Peyer's patch (tissue), 4 donors: ENCODE measurements around the gene CD63. TPM values are rescaled to one million over a fixed set of nuclear protein-coding genes. Genes with fewer than 3 reads are reported as not detected.

ENCODE experiments used
- DNase-seq, 3 donors: peaks; one replicate each; pipeline ENCODE4 v3.0.0-alpha.2; 2017 to 2019
- H3K27ac ChIP-seq, 4 donors: fragments of 200-600 bp; sonication (generic); one replicate each; pipeline ENCODE4 v1.5.1; 2016 to 2019
- H3K27me3 ChIP-seq, 2 donors: fragments of 200-600 bp; sonication (generic); one replicate each; pipeline ENCODE4 v1.5.1; 2019
- H3K36me3 ChIP-seq, 3 donors: fragments of 200-600 bp; sonication (generic); one replicate each; pipeline ENCODE4 v1.5.1; 2016 to 2019
- H3K4me1 ChIP-seq, 4 donors: fragments of 200-600 bp; sonication (generic); one replicate each; pipeline ENCODE4 v1.5.1; 2016 to 2019
- H3K4me3 ChIP-seq, 4 donors: fragments of 200-600 bp; sonication (generic); 1 replicate in 3 of 4; 2 replicates in 1 of 4; pipeline ENCODE4 v1.5.1; 2016 to 2019; ENCODE audit warnings: mild to moderate bottlenecking in 1 of 4
- H3K9me3 ChIP-seq, 4 donors: fragments of 200-600 bp; sonication (generic); one replicate each; pipeline ENCODE4 v1.5.1; 2016 to 2019; ENCODE audit warnings: mild to moderate bottlenecking in 1 of 4
- CTCF ChIP-seq, 6 experiments: fragments of 450-650 bp in 4 of 6; fragments of 200-600 bp in 2 of 6; sonication (generic) in 1 of 6; IDR thresholded peaks; one replicate each; pipeline ENCODE4 v1.5.1; 2017 to 2019; ENCODE audit warnings: antibody characterized with exemption in 6 of 6, mild to moderate bottlenecking in 3 of 6, moderate library complexity in 1 of 6
- POLR2A ChIP-seq, 2 donors: fragments of 450-650 bp; IDR thresholded peaks; one replicate each; pipeline ENCODE4 v1.5.1; 2017; ENCODE audit warnings: antibody characterized with exemption in 2 of 2, mild to moderate bottlenecking in 2 of 2, moderate library complexity in 2 of 2
- total RNA-seq, 4 donors: library from RNA; depleted of rRNA; stranded (reverse); fragments of >200 nt; gene quantifications; one replicate each; pipeline ENCODE4 v1.1.0, GENCODE V29; 2016

CD63 gene
- total RNA-seq, 4 donors from 2014 or later, result 139 to 433 (median 351) TPM

DNA sequence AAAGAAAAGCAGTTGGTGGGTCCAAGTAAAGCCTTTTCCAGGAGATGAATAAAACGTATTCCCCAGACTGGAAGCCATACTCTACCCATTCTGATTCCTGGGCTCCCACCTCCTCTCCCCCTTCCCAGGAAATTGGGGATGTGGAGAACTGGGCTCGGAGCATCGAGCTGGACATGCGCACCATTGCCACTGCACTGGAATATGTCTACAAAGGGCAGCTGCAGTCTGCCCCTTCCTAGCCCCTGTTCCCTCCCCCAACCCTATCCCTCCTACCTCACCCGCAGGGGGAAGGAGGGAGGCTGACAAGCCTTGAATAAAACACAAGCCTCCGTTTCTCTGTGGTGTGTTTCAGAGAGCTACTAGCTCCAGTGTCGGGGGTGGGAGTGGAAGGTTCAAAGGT lies 9.4 kb downstream of the CD63 start:
- H3K36me3 ChIP-seq, result peaks cover 0 to 12% (median 0%) of the 10 kb centered on the region in 3 donors

DNA sequence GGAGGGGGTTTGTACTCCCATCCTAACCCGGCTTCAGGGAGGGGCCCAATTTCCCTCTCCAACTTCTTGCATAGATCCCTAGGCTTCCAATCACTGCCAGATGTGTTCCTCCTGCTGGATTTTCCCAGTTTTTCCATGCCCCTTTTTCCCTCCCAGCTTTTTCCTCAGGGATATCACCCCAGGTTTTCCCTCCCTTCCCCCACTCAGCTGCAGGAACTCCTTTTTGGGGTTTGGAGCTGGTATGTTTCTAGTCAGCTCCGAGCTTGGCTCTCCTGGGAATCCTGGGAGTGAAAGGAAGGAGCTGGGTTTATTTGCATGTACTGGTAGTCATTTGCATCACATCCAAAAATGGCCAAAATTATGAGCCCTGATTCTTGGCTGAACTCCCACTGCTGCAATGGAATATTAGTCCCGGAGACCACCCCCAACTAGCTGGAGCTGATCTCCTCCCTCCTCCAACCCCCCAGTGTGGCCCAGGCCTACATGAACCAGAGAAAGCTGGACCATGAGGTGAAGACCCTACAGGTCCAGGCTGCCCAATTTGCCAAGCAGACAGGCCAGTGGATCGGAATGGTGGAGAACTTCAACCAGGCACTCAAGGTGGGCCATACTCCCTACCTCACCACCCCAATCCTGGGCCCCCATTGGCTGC lies 10.1 kb downstream of the CD63 start:
- Histone ChIP-seq H3K4me1 (peaks cover 7 to 69% (median 13%) of the 10 kb centered on the region in 4 donors), H3K27ac (peak overlapping the region in 3 of 4 donors; percentile 71 to 96 (median 94)), H3K4me3 (no peak overlapping the region), H3K36me3 (peaks cover 0 to 6% (median 0%) of the 10 kb centered on the region in 3 donors), H3K27me3 (no peaks in the 10 kb centered on the region), H3K9me3 (no peaks in the 10 kb centered on the region)
- peak in 1 of 3 donors; percentile 29 for DNase-seq
- no peak for TF ChIP-seq CTCF (IDR thresholded peaks at IDR 0.05)
- no peak for TF ChIP-seq POLR2A (IDR thresholded peaks at IDR 0.05)

More for the DNA sequence above, 9.4 kb downstream of the CD63 start:
- peak overlapping the region; percentile 42 to 96 (median 82) for H3K27ac ChIP-seq
- peak in 1 of 3 donors; percentile 40 for DNase-seq
- H3K4me1 ChIP-seq, result peaks cover 7 to 75% (median 14%) of the 10 kb centered on the region in 4 donors
- H3K4me3 ChIP-seq, result no peak overlapping the region
- no peak for TF ChIP-seq POLR2A (IDR thresholded peaks at IDR 0.05)
- TF ChIP-seq CTCF (IDR thresholded peaks at IDR 0.05), result no peak
- no peaks in the 10 kb centered on the region for H3K27me3 ChIP-seq
- H3K9me3 ChIP-seq, result no peaks in the 10 kb centered on the region

- Histone ChIP-seq H3K9me3 (no peaks in the 10 kb centered on the region), H3K4me3 (peak overlapping the region in 1 of 4 donors; percentile 10), H3K27ac (peak overlapping the region in 2 of 4 donors; percentile 94 to 96), H3K36me3 (peaks cover 0 to under 1% (median 0%) of the 10 kb centered on the region in 3 donors), H3K4me1 (peaks cover 7 to 66% (median 13%) of the 10 kb centered on the region in 4 donors), H3K27me3 (no peaks in the 10 kb centered on the region)
- TF ChIP-seq POLR2A (IDR thresholded peaks at IDR 0.05), result no peak
- TF ChIP-seq CTCF (IDR thresholded peaks at IDR 0.05), result no peak
- DNase-seq, result no peak
Observed at GRCh38 chr12:55718015-55718414, 10.8 kb downstream of the CD63 start.

DNA sequence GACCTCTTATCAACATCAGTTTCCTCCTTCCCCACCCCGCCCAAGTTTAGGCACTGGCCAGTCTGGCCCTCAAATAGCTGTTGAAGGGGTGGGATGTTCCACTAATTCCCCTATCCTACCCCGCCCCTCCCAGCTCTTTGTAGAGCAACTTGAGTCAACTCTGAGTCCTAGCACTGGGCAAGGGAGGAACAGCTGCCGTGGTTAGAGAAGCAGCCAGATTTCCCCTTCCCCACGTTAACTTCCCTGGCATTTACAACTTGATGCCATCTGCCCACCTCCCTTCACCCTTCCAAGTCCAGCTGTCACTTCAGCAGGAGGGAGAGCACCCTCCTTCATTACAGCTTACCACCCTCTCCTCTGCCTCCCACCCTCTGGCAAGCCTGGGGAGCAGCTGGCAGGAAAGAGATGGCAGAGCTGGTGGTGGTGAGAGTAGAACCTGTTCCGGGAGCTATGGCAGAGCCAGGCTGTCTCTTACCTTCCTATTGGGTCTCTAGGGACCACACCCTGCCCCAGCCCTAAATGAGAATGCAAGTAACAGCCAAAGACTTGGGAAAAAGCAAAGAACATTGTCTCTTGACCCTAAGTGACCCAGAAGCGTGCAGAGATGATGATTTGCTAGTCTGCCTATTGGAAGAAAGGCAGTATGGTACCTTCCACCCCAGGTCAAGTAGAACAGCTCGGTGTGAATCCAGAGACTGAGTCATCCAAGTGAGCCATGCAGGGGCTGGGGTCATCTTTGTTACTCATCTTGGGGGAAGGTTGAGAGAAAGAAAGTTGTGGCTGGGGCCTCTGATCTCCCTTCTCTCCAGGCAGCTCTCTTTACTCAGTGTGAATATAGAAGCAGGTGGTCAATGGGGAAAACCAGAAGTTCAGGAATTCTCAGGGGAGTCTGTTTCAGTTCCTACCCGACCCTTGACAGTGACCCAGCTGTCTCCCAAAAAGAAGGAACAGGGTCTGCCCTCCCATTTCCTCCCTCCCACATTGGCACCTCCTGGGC lies 11.5 kb downstream of the CD63 start:
- Histone ChIP-seq H3K27me3 (no peaks in the 10 kb centered on the region), H3K36me3 (no peaks in the 10 kb centered on the region), H3K9me3 (no peaks in the 10 kb centered on the region), H3K4me3 (peak overlapping the region; percentile 68 to 87 (median 72)), H3K27ac (peak overlapping the region; percentile 90 to 99 (median 95)), H3K4me1 (peaks cover 7 to 64% (median 13%) of the 10 kb centered on the region in 4 donors)
- peak in 1 of 3 donors; percentile 50 for DNase-seq
- TF ChIP-seq POLR2A (IDR thresholded peaks at IDR 0.05) (no peak), CTCF (IDR thresholded peaks at IDR 0.05) (no peak)

GRCh38 chr12:55716582-55716957 lies 12.2 kb downstream of the CD63 start:
- no peaks in the 10 kb centered on the region for H3K27me3 ChIP-seq
- H3K27ac ChIP-seq, result peak overlapping the region; percentile 90 to 99 (median 95)
- peak overlapping the region; percentile 68 to 87 (median 72) for H3K4me3 ChIP-seq
- TF ChIP-seq POLR2A (IDR thresholded peaks at IDR 0.05) (no peak), CTCF (IDR thresholded peaks at IDR 0.05) (peak in 1 of 6 experiments; percentile 25)
- H3K4me1 ChIP-seq, result peaks cover 7 to 57% (median 13%) of the 10 kb centered on the region in 4 donors
- H3K9me3 ChIP-seq, result no peaks in the 10 kb centered on the region
- no peaks in the 10 kb centered on the region for H3K36me3 ChIP-seq
- DNase-seq, result no peak
